Ovary (tissue), 3 donors: ENCODE data around the gene PARP2.

Experiments
- CTCF ChIP-seq, 3 donors: fragments of 450-650 bp in 2 of 3; fragments of 200-600 bp in 1 of 3; IDR thresholded peaks; one replicate each; pipeline versions ENCODE4 v1.5.1 to v1.8.0; 2016 to 2022; ENCODE audit warnings: antibody characterized with exemption in 3 of 3, mild to moderate bottlenecking in 1 of 3
- POLR2A ChIP-seq: fragments of 450-650 bp; IDR thresholded peaks from one replicate; pipeline ENCODE4 v1.6.1; 2017; ENCODE audit warnings: antibody characterized with exemption, mild to moderate bottlenecking, moderate library complexity
- donor health status: DM: no; HTN: no; CAD: no.

- TF ChIP-seq CTCF (IDR thresholded peaks at IDR 0.05) (no peak), POLR2A (no peak)
These were observed 9.4 kb upstream of the PARP2 start for GRCh38 chr14:20334017-20334416.
